HG03378 (cell line): ENCODE data around the gene FUCA2.

Experiments used
- ATAC-seq: cut with Tn5 transposase; IDR thresholded peaks from one replicate; pipeline ENCODE4 v1.9.1; 2021; ENCODE audit warnings: mild to moderate bottlenecking, moderate library complexity; ENCODE audit not compliant: unreplicated experiment

The FUCA2 gene, protein sequence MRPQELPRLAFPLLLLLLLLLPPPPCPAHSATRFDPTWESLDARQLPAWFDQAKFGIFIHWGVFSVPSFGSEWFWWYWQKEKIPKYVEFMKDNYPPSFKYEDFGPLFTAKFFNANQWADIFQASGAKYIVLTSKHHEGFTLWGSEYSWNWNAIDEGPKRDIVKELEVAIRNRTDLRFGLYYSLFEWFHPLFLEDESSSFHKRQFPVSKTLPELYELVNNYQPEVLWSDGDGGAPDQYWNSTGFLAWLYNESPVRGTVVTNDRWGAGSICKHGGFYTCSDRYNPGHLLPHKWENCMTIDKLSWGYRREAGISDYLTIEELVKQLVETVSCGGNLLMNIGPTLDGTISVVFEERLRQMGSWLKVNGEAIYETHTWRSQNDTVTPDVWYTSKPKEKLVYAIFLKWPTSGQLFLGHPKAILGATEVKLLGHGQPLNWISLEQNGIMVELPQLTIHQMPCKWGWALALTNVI

DNA sequence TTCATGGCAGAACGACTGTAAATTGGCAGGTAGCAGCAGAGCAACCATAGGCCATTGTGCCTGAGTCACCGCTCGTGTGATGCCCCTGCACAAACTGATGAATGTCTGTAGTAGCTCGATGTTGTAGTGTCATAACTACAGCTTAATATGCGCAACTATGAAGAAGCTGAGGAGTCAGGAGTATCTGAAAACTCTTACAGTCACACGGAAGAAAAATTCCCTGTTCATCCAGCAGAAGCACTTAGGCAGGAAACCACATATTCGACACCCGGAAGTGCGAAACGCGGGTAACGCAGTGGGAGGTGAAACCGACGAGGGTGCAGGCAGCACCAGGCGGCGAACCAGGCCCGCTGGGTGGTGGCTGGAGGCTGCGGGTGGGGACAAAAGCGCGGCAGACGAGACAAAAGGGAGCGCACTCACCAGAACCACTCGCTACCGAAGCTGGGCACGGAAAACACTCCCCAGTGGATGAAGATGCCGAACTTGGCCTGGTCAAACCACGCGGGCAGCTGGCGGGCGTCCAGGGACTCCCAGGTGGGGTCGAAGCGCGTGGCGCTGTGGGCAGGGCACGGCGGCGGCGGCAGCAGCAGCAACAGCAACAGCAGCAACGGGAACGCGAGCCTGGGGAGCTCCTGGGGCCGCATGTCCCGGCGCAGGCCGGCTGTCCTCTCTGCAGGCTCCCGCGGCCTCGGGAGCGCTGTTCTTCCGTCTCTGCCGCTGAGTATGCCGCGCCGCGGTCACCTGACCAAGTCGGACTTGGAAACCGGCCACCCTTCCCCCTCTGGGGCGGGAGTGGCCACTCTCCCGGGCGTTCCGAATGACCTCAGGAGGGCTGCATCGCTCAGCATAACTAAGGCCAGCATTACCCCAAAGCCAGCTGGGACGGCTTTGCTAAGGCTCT, at the start of gene FUCA2:
TSS of gene FUCA2 (minus strand) at position 730 of the 901 bp plus-strand sequence. CDS start at position 644, 86 bp downstream.
- peak; percentile 59 for ATAC-seq

DNA sequence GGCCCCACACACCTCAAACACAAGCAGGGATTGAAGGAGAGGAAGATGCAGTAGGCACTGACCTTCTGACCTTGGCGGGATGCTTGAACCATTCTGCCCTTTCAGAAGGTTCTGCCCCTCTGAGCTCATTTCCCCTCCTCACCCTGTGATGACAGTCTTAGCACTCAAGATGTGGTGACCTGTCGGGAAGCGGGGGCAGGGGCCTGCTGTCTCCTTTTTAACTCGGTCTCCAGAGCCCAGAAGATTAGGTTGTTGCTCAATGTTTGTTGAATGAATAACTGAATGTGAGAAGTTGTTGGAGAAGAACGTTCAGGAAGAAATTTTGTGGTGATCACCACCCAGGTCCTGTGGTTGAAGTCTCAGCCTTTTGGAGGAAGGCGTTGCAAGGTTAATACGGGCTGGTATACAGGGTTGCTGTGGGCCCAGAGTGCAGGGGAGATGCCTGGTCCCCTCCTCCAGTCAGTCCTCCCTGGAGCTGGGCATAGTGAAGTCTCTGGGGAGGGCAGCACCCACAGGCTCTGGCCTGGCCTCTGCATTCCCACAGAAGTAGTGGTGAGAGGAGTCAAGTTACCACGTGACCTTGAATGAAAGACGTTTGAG, 49.7 kb upstream of the FUCA2 start:
- ATAC-seq, result no peak

DNA sequence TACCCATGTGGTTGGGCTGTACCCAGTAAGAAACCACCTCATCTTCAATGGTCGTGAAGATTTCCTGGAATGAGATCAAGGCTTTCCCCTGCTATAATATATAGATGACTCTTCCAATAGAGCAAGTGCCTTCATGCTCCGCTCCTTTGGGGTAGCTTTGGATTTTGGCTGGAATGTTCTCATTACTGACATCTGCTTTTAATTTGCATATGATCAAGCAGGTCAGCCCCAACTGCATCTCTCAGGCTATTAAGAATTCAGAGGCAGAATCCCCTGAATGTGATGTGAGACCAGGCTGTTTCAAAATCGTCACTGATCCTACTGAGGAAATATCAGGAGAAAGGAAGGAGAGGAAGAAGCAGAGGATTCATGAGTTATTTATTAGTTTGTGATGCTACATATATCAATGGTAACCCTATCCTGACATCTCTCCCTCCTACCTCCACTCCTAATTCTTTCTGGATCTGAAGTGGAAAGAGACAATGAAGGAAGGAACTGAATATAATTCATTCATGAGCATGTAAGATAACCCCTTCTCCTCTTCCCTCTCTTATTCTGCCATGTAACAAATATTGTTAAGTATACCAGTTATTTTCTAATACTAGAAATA, 47.6 kb upstream of the FUCA2 start:
- ATAC-seq, result no peak

DNA sequence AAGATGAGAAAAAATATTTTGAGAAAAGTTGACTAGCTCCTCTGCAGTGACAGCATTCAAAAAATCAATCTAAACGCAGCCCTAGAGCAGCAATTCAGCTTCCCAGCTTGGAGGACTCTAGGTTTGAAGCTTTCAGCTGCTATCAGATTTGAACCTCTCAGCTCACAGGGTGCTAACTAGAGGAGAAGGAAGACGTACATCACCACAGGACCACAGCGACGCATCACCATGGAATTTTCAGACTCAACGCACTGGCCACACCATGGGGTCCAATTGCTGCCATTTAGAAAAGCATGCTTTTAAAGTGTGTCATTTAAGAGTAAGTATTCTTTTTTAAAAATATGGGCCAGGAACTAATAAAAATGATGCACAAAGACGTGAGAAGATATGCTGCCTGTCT, 45.0 kb upstream of the FUCA2 start:
- ATAC-seq, result no peak

DNA sequence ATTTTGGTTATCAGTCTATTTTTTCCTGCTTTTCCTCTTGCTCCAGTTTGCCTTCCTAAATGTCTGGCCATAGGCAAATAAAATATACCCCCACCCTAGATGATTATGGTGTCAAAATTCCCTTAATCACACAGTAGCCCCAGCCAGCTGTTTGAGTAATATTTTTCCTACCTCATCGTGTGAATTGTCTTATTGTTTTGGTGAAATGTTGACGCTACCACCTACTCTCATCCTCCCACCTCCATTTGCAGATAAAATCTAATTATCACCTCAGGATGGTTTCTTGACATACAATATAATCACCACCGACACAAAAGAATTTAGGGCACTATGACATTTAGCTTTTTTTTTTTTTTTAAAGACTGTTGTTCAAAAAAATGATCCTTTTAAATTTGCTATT, 44.1 kb upstream of the FUCA2 start:
- no peak for ATAC-seq

DNA sequence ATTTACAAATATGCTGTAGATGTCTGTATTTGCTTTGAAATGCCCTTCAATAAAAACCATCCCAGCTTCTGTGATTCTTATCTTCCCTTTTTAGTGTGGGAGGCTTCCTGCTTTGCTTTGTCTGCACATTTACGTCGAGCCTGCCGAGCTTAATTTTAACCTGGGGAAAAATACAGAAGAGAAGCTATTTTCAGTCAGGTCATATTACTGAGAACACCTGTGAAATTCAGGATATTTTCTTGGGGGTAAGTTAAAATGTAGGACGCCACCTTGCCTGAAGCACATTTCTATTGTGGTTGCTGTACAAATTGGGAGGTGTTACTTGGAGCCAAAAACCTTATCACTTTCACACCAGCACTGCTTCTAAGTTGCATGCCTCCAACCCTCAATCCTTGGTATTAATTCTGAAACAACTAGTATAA, 43.6 kb upstream of the FUCA2 start:
- ATAC-seq, result no peak

DNA sequence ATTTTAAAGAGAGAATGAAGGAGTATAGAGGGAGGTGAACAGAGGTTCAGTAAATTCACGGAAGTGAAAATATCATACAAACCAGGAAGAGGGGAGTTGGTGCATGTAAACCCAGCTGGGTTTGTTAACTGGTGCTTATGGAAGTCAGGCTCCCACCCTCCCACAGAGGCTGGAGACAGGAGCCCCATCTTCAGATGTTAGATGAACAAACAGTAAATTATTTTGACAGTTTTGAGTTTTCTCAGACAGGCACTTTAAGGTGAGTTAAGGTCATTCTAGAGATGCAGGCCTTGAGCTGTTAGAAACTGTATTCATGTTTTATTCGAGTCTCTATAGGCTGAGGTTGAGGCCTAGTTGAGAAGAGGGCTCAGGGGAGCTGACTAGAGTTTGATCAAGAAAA, 41.8 kb upstream of the FUCA2 start:
- ATAC-seq, result no peak

DNA sequence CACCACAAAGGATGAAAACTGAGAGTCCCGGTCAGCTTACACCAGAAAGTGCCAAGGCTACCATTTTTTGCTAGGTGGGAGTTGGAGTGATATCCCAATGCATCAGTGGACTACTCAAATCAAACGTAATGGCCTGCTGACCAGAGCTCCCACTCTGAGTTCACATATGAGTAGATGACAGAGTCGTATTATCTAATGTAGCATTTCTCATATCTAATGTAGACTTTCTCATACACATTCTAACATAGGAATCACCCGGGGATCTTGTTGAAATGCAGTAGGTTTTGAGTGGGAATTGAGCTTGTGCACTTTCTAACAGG, 38.4 kb upstream of the FUCA2 start:
- ATAC-seq, result peak; percentile 31

DNA sequence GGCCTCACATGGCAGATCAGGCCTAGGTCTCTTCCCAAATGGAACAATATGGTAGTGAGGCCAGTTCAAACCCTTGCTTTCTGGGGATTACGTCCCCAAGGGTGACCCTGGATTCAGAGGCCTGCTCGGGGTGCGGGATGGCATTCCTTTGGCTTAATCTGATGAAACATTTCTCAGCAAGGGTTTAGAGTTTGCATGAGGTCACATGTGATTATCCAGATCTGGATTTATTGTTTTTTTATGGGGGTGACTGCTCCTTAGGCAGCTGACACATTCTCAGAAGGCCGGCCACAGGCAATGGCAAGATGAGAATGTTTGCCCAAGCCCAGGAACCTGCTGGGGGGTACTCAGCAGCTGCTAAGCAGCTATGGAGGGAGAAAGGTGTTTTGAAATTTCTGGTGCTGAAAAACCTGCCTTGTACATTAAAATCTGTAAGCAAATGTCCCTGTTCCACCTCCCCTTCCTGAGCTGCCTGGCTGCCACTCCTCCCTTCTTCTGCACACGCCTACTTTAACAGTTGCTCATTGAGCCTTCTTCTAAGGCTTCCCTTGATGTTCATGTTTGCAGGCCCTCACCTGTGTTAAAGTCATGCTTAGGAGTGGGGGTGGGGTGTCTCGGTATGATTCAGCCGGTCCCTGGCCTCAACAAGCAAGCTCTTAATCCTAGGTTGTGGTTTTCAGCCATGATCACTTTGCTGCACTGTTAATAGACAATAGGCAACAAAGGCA, 37.9 kb upstream of the FUCA2 start:
- ATAC-seq, result peak; percentile 57

DNA sequence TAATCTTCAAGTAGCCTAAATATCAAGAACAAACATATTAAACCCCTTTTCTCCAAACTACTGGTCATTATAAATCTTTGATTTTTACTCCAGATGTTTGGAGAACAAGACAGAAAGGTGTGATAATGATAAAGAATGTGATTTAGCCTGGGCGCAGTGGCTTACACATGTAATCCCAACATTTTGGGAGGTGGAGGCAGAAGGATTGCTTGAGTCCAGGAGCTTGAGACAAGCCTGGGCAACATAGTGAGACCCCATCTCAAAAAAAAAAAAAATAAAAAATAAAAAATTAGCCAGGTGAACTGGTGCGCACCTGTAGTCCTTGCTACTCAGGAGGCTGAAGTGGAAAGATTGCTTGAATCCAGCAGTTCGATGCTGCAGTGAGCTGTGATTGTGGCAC, 35.1 kb upstream of the FUCA2 start:
- ATAC-seq, result no peak

DNA sequence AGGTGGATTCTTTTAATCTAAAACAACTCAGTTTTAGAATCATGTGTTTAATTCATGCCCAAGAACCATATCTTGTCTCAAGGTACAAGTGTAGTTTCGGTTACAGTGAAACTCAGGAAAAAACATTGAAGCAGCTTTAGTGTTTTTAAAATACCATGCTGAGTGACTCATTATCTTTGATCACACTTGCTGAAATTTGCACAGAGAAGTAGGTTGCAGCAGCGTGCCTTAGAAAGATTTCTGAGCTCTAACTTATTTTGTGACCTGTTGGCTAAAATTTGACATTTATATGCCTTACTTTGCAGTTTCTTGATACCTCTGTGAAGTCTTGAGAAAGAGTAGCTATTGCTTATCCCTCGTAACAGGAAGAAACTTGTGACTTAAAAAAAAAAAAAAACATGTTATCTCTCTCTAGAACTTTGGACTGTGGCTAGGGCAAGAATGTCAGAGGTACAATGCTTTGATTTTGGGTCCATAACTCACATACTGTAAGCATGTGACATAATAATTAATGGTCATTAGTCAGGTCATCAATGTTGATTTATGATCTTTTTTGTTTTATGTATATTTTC, 34.5 kb upstream of the FUCA2 start:
- ATAC-seq, result no peak

DNA sequence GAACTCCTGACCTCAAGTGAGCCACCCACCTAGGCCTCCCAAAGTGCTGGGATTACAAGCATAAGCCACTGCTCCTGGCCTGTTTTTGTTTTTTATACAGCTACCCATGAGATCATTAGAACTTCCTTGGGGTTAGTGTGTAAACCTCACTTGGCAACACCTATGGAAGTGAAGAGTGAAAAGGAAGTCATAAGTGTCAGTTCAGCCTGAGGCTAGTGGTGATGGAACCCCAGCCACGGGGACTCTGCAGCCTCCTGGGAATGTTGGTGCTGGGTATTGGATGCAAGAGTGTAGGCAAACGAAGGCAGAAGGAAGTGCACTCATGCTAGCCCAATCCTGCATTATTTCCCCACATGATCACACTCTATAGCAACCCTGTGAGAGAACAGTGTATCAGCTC, 33.6 kb upstream of the FUCA2 start:
- ATAC-seq, result no peak

DNA sequence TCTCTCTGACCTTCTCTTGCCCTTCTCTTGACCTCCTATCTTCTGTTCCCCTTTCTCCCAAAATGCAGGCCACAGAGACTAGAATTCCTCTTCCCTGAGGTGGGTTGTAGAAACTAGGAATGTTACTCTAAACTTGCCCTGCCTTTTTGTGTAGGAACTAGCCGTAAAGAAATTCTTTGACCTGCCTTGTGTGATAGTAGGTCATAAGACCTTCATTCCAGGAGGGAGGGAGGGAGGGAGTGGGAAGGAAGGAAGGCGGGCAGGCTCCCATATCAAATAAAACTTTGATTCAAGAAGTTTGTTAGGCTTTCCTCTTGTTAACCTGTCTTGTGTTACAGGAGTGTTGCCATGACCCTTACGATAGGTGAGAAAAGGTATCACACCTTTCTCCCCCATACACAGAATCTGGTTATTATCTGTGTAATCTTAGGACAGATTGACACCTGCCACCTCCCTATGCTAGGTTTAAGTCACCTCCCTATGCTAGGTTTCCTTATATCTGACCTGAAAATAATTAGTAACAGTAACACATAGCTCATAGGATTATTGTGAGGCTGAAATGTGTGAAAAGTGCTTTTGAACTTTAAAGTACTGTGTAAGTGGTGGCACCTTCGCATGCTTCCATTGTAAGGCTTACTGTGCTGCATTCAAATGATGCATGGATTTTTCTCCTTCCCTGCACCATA, 32.6 kb upstream of the FUCA2 start:
- ATAC-seq, result no peak

DNA sequence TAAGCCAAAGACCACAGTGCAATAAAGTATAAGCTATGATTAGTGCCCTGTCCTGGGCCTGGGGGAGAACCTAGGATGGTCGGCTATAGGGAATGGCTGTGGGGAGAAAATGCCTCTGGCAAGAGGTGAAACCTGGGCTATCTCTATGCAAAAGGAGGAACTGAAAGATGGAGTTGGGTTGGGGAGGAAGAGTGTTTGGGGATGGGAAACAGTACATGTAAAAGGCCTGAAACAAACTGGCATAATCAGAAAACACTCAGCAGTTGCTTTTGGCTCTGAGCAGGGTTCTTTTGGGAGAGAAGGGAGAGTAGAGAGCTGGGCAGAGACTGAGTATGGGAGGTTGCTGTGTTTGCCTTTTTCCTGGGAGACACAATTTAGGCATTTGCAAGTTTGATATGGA, 31.9 kb upstream of the FUCA2 start:
- ATAC-seq, result no peak

DNA sequence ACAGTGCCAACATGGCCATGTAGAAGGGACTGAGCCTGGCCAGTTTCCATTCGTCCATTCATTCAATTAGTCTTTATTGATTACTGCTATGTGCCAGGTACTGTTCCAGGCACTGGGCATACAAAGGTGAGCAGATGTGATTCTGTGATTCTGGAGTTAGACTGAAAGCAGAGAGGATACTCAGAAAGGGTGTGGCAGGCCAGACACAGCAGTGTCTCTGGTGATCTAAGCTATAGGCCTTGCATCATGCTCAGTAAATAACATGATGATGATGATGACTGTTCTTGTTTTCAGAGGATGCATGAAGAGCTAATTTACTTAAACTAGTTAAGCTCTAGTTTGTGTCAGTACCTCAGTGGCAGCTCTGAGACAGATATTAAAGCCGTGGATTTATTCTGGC, 31.4 kb upstream of the FUCA2 start:
- no peak for ATAC-seq

DNA sequence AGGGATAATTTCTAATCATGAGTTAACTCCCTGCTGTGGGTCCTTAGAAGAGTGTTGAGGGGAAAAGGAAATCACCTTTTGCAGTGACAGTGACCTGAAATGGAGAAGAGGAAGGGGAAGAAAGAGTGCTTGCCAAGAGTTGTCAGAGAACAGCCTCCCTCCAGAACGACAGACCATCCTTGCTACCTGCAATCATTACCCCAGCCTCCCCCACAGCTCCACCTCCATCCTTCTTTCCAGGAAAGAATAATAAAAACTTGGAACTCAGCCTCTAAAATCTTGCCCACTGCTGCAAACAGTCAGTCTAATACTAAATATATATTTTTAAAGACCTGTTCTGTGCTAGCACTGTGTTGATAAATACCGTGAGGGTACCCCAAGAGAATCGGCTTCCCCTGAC, 28.7 kb upstream of the FUCA2 start:
- ATAC-seq, result no peak

DNA sequence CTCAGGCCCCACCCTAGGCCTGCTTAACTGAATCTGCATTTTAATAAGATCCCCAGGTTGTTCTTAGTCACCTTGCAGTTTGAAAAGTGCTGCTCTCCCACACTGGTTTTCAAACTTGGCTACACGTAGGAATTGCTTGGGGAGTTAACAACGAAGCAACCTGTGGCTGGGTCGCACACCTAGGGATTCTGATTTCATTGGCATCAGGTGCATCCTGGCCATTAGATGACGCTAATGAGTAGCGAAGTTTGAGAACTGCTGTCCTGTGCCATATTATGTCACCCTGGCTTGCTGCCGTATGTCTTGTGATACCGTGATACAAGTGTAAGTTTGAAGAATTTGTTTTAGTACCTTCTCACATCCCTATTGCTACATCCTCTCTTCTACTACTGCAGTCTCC, 28.2 kb upstream of the FUCA2 start:
- no peak for ATAC-seq

DNA sequence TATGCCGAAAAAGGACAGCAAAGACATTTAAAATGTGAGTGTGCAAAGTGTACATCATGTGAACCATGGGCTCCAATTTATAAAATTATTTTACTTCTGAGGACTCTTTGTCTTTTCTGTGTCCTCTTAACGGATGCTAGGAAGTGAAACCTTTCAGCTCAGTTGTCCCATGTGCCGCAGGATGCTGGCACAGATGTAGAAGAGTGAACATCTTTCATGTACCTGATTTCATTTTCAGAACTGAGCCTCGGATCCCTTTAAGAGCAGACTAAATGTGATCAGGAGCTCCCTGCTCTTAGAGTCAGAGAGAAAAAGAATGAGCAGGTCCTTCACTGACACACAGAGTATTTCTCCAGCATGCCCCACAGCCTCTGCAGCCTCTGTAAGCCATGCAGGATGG, 27.6 kb upstream of the FUCA2 start:
- ATAC-seq, result no peak

DNA sequence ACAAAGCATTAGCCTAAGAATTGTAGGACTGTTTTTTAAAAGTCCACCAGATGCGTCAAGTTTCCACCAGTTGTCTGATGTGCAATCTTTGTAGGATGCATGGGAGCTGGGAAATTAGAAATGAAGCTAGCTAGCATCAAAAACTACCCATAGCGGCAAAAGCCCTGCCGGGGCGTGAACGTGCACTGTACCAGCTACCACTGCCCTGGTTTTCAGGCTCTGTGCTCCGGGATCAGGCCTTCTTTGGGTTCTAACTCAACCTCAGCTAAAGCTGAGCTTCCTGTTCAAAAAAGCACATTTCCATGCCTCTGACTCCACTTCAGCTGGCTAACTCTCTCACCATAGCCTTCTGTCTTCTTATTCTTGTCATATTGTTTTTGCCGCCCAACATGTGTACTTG, 26.9 kb upstream of the FUCA2 start:
- ATAC-seq, result no peak
